ENCODE measurements around the gene MTFR2. TPM values are rescaled to one million over a fixed set of nuclear protein-coding genes. Genes with fewer than 3 reads are reported as not detected.

MTFR2 gene
- total and polyA plus RNA-seq, 2 of the 13 experiments (the other 11 are each of a cell fraction or from before 2014, with no cell fraction given): 6.7 to 10.7 TPM

GRCh38 chr6:136209496-136209895 lies 40.6 kb downstream of the MTFR2 start:
- in situ Hi-C loops (cut with HindIII; ENCODE audit: extremely low pct_ligation_motif_present, low pct_unique_long_range_greater_than_20kb): no loop called here
- CTCF ChIA-PET (ENCODE audit: low intra/inter-chr PET ratio, low total read pairs): no interaction called here
- POLR2A ChIA-PET: no interaction called here

More at GRCh38 chr6:136209496-136209895, 40.6 kb downstream of the MTFR2 start:
- no peaks in the 10 kb centered on the region for H3K79me2 ChIP-seq (ENCODE audit: insufficient read depth, low read length)
- WGBS (ENCODE audit: low lambda C conversion rate): 76% methylated on average over 2 of the region's 2 CpGs
- FAIRE-seq: no peak
- intact Hi-C loops (cut with micrococcal nuclease; ENCODE audit: unreplicated experiment): no loop called here
- no peak for ATAC-seq
- H3K9me3 ChIP-seq (ENCODE audit: low read length): no peaks in the 10 kb centered on the region
- TF ChIP-seq ZNF432 (CRISPR knock-in tag; IDR thresholded peaks at IDR 0.05; ENCODE audit: borderline replicate concordance) (no peak), THYN1 (CRISPR knock-in tag; IDR thresholded peaks at IDR 0.05; ENCODE audit: borderline replicate concordance, low read depth) (no peak), ELF1 (CRISPR knock-in tag; IDR thresholded peaks at IDR 0.05) (no peak), DNMT3B (CRISPR knock-in tag; conservative IDR thresholded peaks at IDR 0.05) (no peak), ONECUT2 (CRISPR knock-in tag; IDR thresholded peaks at IDR 0.05) (no peak), POLR2A (IDR thresholded peaks at IDR 0.05; ENCODE audit: insufficient read depth in 1 of 2, low read depth in 2 of 2, low read length in 2 of 2) (no peak), RNF2 (conservative IDR thresholded peaks at IDR 0.05; ENCODE audit: low read depth) (no peak), ZNF746 (CRISPR knock-in tag; IDR thresholded peaks at IDR 0.05) (no peak), KLF11 (CRISPR knock-in tag; IDR thresholded peaks at IDR 0.05) (no peak), XBP1 (CRISPR knock-in tag; IDR thresholded peaks at IDR 0.05) (no peak), ZNF468 (CRISPR knock-in tag; IDR thresholded peaks at IDR 0.05) (no peak), ZNF30 (CRISPR knock-in tag; IDR thresholded peaks at IDR 0.05) (no peak)
- TF ChIP-seq, protein P1, sequence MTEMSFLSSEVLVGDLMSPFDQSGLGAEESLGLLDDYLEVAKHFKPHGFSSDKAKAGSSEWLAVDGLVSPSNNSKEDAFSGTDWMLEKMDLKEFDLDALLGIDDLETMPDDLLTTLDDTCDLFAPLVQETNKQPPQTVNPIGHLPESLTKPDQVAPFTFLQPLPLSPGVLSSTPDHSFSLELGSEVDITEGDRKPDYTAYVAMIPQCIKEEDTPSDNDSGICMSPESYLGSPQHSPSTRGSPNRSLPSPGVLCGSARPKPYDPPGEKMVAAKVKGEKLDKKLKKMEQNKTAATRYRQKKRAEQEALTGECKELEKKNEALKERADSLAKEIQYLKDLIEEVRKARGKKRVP (CRISPR knock-in tag; IDR thresholded peaks at IDR 0.05): no peak
- TF ChIP-seq, protein P2, sequence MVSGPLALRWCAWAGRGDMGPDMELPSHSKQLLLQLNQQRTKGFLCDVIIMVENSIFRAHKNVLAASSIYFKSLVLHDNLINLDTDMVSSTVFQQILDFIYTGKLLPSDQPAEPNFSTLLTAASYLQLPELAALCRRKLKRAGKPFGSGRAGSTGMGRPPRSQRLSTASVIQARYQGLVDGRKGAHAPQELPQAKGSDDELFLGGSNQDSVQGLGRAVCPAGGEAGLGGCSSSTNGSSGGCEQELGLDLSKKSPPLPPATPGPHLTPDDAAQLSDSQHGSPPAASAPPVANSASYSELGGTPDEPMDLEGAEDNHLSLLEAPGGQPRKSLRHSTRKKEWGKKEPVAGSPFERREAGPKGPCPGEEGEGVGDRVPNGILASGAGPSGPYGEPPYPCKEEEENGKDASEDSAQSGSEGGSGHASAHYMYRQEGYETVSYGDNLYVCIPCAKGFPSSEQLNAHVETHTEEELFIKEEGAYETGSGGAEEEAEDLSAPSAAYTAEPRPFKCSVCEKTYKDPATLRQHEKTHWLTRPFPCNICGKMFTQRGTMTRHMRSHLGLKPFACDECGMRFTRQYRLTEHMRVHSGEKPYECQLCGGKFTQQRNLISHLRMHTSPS (CRISPR knock-in tag; IDR thresholded peaks at IDR 0.05; ENCODE audit: low read depth): no peak
- TF ChIP-seq, protein P3, sequence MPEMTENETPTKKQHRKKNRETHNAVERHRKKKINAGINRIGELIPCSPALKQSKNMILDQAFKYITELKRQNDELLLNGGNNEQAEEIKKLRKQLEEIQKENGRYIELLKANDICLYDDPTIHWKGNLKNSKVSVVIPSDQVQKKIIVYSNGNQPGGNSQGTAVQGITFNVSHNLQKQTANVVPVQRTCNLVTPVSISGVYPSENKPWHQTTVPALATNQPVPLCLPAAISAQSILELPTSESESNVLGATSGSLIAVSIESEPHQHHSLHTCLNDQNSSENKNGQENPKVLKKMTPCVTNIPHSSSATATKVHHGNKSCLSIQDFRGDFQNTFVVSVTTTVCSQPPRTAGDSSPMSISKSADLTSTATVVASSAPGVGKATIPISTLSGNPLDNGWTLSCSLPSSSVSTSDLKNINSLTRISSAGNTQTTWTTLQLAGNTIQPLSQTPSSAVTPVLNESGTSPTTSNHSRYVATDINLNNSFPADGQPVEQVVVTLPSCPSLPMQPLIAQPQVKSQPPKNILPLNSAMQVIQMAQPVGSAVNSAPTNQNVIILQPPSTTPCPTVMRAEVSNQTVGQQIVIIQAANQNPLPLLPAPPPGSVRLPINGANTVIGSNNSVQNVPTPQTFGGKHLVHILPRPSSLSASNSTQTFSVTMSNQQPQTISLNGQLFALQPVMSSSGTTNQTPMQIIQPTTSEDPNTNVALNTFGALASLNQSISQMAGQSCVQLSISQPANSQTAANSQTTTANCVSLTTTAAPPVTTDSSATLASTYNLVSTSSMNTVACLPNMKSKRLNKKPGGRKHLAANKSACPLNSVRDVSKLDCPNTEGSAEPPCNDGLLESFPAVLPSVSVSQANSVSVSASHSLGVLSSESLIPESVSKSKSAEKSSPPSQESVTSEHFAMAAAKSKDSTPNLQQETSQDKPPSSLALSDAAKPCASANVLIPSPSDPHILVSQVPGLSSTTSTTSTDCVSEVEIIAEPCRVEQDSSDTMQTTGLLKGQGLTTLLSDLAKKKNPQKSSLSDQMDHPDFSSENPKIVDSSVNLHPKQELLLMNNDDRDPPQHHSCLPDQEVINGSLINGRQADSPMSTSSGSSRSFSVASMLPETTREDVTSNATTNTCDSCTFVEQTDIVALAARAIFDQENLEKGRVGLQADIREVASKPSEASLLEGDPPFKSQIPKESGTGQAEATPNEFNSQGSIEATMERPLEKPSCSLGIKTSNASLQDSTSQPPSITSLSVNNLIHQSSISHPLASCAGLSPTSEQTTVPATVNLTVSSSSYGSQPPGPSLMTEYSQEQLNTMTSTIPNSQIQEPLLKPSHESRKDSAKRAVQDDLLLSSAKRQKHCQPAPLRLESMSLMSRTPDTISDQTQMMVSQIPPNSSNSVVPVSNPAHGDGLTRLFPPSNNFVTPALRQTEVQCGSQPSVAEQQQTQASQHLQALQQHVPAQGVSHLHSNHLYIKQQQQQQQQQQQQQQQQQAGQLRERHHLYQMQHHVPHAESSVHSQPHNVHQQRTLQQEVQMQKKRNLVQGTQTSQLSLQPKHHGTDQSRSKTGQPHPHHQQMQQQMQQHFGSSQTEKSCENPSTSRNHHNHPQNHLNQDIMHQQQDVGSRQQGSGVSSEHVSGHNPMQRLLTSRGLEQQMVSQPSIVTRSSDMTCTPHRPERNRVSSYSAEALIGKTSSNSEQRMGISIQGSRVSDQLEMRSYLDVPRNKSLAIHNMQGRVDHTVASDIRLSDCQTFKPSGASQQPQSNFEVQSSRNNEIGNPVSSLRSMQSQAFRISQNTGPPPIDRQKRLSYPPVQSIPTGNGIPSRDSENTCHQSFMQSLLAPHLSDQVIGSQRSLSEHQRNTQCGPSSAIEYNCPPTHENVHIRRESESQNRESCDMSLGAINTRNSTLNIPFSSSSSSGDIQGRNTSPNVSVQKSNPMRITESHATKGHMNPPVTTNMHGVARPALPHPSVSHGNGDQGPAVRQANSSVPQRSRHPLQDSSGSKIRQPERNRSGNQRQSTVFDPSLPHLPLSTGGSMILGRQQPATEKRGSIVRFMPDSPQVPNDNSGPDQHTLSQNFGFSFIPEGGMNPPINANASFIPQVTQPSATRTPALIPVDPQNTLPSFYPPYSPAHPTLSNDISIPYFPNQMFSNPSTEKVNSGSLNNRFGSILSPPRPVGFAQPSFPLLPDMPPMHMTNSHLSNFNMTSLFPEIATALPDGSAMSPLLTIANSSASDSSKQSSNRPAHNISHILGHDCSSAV (CRISPR knock-in tag; IDR thresholded peaks at IDR 0.05; ENCODE audit: borderline replicate concordance): no peak
- no peaks in the 10 kb centered on the region; a peak in 1 of 5 replicates for H3K27me3 ChIP-seq (ENCODE audit: control insufficient read depth in 1 of 2, insufficient read depth in 2 of 2, low read length in 2 of 2)
- H3K4me1 ChIP-seq (ENCODE audit: insufficient read depth, low read length): no peaks in the 10 kb centered on the region
- H4K20me1 ChIP-seq (ENCODE audit: insufficient read depth, low read length): no peaks in the 10 kb centered on the region
- no peak overlapping the region for H3K27ac ChIP-seq (ENCODE audit: extremely low read length, insufficient read depth, low read length)
- DNase-seq (ENCODE audit: low spot score): no peak
- H3K4me2 ChIP-seq (ENCODE audit: low read depth, low read length): no peak overlapping the region
- H3K36me3 ChIP-seq (replicated peaks in 1 of 2; ENCODE audit: control insufficient read depth in 1 of 2, insufficient read depth in 2 of 2, low read length in 2 of 2): no peaks in the 10 kb centered on the region
- BruUV-seq (replicated peaks): no TSS peak
- H2AFZ ChIP-seq (ENCODE audit: low read length): no peak overlapping the region
- no peak overlapping the region for H3K4me3 ChIP-seq (replicated peaks in 1 of 3; ENCODE audit: insufficient read depth in 1 of 3, low read depth in 2 of 3, low read length in 3 of 3)
- no peak overlapping the region for H3K9ac ChIP-seq (ENCODE audit: insufficient read depth, low read depth, low read length)

Measured in HepG2 (cell line).